Activated CD8-positive, alpha-beta T cell treated with anti-CD3 and anti-CD28 coated beads, Interleukin-2, amount 10 ng/mL, durations not matched to agents 7 days and 5 days (primary cell): Measurements from ENCODE around the gene XPA. TPM values are rescaled to one million over a fixed set of nuclear protein-coding genes. Genes with fewer than 3 reads are reported as not detected.

Experiments used
- ATAC-seq: fragments of 150-1000 bp; cut with Tn5 transposase; one replicate; pipeline ENCODE4 v1.10.0; 2021; ENCODE audit warnings: moderate library complexity
- CTCF ChIA-PET: fragments of 350-600 bp; sonication (Branson Sonifier 250); formaldehyde crosslinking; loops from one replicate; lab custom pipeline; 2021; ENCODE audit warnings: antibody characterized with exemption; lab: Charles Lee
- POLR2A ChIA-PET: fragments of 350-600 bp; sonication (Branson Sonifier 250); formaldehyde crosslinking; loops from one replicate; lab custom pipeline; 2021; ENCODE audit warnings: antibody characterized with exemption; lab: Charles Lee
- DNase-seq: peaks from one replicate; pipeline ENCODE4 v3.0.0-alpha.2; 2020
- H3K27ac Mint-ChIP-seq: one replicate; pipeline ENCODE4 v1.8.0; 2021; ENCODE audit warnings: mild to moderate bottlenecking, mixed read lengths
- H3K27me3 Mint-ChIP-seq: one replicate; pipeline ENCODE4 v1.8.0; 2021; ENCODE audit warnings: low read depth, mixed read lengths
- H3K36me3 Mint-ChIP-seq: one replicate; pipeline ENCODE4 v1.8.0; 2021; ENCODE audit warnings: low read depth, mixed read lengths
- H3K4me1 Mint-ChIP-seq: one replicate; pipeline ENCODE4 v1.8.0; 2021; ENCODE audit warnings: low read depth, mixed read lengths
- H3K4me3 Mint-ChIP-seq: one replicate; pipeline ENCODE4 v1.8.0; 2021; ENCODE audit warnings: mild to moderate bottlenecking, mixed read lengths
- H3K9me3 Mint-ChIP-seq: one replicate; pipeline ENCODE4 v1.8.0; 2022; ENCODE audit warnings: mixed read lengths; ENCODE audit not compliant: insufficient read depth
- total RNA-seq, 2 experiments: library from RNA; stranded (reverse); gene quantifications; one replicate each; pipeline ENCODE4 v1.2.3, GENCODE V29; 2021

XPA gene
- total RNA-seq, 2 experiments from 2014 or later, result 10.2 TPM

DNA sequence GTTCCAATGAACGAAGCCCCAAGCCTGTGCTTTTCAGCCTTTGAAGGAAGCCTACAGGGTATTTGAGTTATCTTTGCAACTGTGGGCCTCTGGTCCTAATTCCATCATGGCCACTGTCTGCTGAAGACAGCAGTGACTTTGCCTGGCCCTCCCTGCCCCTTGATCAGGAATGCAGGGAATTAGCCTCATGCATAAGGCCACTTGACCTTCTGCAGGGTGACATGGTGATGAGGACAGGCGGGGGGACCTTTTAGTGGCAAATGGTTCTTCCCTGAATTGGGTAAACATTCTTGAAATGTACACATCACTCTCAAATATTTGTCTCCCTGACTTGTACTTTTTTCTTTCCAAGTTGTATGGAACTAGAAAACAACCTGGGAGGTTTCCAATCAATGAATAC is 25.2 kb upstream of the XPA start:
- Mint-ChIP-seq H3K4me3 (no peak overlapping the region), H3K4me1 (no peaks in the 10 kb centered on the region), H3K27me3 (peaks cover 30% of the 10 kb centered on the region), H3K36me3 (no peaks in the 10 kb centered on the region), H3K9me3 (peaks cover 4% of the 10 kb centered on the region), H3K27ac (no peak overlapping the region)
- ChIA-PET POLR2A (no interaction called here), CTCF (no interaction called here)
- DNase-seq (no peak), ATAC-seq (no peak)

DNA sequence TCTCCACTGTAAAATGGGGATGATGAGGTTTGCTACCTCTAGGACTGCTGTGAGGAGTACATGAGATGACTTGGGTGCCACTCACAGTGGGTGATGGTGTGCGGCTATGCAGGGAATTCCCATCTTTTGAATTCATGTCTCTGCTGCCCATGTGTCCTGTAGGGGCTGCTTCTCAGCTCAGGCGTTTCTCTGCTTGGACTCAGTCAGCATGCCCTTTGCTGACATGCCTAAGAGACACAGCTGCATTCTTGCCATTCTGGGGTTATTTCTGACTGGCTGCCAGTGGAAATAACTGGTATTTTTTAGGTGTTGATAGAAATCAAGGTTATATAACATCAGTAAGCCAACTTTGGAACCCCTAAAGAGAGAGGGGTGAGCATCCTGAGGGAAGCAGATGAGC is 24.3 kb upstream of the XPA start:
- ATAC-seq, result no peak
- no peak for DNase-seq
- Mint-ChIP-seq H3K36me3 (no peaks in the 10 kb centered on the region), H3K4me1 (no peaks in the 10 kb centered on the region), H3K9me3 (peaks cover 4% of the 10 kb centered on the region), H3K27me3 (peaks cover 32% of the 10 kb centered on the region), H3K4me3 (no peak overlapping the region), H3K27ac (no peak overlapping the region)
- POLR2A ChIA-PET, result no interaction called here
- CTCF ChIA-PET, result no interaction called here

DNA sequence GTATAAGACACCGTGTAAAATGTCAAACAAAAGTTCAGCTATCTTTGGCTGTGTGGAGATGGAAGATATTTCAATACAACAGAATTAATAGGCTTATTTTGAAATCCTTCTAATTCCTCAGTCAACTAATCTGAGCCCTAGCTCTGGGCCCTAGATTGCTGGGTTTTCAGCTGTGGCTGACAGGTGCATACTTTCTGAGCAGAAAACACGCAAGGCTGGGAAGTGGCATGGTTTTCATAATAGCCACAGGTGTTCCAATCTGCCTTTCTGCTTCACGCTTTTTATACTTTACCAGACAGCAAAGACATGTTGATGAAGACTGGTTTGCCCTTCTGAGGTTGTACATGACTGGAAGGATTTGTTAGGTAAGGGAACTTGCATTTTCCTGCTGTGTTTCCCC is 20.7 kb upstream of the XPA start:
- Mint-ChIP-seq H3K4me3 (no peak overlapping the region), H3K4me1 (peaks cover 16% of the 10 kb centered on the region), H3K36me3 (no peaks in the 10 kb centered on the region), H3K27ac (no peak overlapping the region), H3K27me3 (peaks cover 23% of the 10 kb centered on the region), H3K9me3 (peaks cover 4% of the 10 kb centered on the region)
- DNase-seq, result no peak
- ChIA-PET CTCF (interaction anchor here (0.6 to 1.6 kb wide), 2 partner anchors 9 to 12 kb away, joined by 3 read pairs; no protein-coding TSS in a partner anchor), POLR2A (no interaction called here)
- no peak for ATAC-seq

DNA sequence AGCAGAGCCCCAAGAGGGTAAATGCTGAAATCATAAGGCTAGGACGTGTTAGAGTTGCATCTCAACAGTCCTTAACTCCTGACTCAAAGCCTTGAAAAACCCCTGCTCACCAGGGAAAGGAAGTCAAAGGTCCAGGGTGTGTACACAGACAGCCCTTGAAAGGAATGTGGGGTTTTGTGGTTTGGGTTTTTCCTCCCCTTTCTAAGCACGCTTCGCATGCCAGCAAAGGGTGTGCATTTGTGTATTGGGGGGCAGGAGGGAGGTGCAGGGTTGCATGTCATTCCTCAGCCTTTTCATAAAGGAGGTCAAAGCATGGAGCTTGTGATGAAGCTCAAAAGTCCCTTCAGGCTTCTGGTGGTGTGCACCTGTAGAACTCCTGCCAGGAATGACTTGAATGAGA is 17.3 kb upstream of the XPA start:
- ATAC-seq, result peak; percentile 32
- no peak overlapping the region for H3K27ac Mint-ChIP-seq
- POLR2A ChIA-PET, result no interaction called here

DNA sequence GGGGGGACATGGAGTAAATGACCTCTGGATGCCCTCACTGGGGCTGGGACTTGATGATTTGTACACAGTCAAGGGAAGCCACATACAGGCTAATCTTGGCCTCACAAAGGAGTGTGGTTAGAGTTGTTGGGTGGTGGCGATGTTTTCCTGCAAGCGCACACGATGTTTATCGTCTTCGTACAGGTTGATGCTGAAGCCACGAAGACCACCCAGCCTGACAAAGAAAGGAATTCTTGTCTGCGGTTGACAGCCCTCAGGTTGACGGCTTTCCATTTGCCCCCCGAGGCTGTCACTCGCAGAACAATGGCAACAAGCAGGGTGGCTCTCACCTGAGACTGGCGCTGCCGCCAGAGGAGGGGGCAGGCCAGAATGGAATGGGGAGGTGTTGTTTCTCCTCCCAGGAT is 14.1 kb upstream of the XPA start:
- H3K27me3 Mint-ChIP-seq, result peaks cover 40% of the 10 kb centered on the region
- H3K4me3 Mint-ChIP-seq, result peak overlapping the region; percentile 40
- H3K4me1 Mint-ChIP-seq, result peaks cover 29% of the 10 kb centered on the region
- DNase-seq (peak; percentile 29), ATAC-seq (peak; percentile 59)
- ChIA-PET POLR2A (no interaction called here), CTCF (no interaction called here)
- no peaks in the 10 kb centered on the region for H3K36me3 Mint-ChIP-seq
- H3K27ac Mint-ChIP-seq, result no peak overlapping the region
- no peaks in the 10 kb centered on the region for H3K9me3 Mint-ChIP-seq

More for the DNA sequence above, 17.3 kb upstream of the XPA start:
- CTCF ChIA-PET, result interaction anchor here (0.9 to 2.6 kb wide), 4 partner anchors 16 to 210 kb away, joined by 3 to 10 read pairs (median 3); no protein-coding TSS in a partner anchor
- Mint-ChIP-seq H3K27me3 (peaks cover 26% of the 10 kb centered on the region), H3K4me1 (peaks cover 29% of the 10 kb centered on the region), H3K4me3 (peak overlapping the region; percentile 8), H3K36me3 (no peaks in the 10 kb centered on the region), H3K9me3 (no peaks in the 10 kb centered on the region)
- no peak for DNase-seq

DNA sequence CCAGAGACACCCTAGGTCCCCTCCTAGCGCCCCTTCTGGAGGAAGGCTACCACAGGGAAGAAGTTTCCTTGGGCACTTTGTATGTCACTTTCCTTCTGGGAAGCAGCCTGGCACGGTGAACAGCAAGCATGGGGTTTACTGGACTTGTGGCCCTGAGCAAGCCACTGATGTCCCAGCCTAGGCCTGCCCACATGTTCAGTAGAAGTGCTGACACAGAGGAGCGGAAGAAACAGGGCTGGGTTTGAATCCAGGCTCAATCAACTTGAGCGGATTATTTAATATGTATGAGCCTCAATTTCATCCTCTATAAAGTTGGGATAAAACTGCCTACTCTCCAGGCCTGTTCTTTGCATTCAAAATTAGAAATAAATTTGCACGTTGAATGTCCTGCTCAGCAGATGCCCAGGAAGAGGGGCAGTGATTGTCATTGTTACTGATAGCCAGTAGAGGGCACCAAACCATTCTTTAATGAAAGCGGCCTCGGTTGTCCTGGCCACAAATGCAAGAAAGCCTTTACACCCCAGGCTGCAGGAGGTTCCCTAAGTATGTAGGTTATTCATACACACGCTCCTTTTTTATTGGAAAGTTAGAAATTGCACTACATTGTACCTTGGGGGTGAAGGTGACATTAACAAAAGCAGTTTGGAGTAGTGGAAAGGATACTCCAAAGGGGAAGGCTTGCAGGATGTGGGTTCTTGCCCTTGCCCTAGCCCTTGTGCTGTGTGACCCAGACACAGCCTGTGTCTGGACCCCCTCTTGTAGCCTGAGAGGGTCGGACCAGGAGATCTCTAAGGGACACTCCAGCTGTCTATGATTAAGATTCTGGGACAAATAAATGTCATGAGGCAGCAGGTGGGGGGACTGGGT is 13.4 kb upstream of the XPA start:
- Mint-ChIP-seq H3K36me3 (no peaks in the 10 kb centered on the region), H3K4me1 (peaks cover 35% of the 10 kb centered on the region), H3K27ac (no peak overlapping the region), H3K27me3 (peaks cover 44% of the 10 kb centered on the region), H3K4me3 (peak overlapping the region; percentile 40), H3K9me3 (no peaks in the 10 kb centered on the region)
- POLR2A ChIA-PET, result no interaction called here
- peak; percentile 85 for ATAC-seq
- CTCF ChIA-PET, result no interaction called here
- DNase-seq, result peak; percentile 69

DNA sequence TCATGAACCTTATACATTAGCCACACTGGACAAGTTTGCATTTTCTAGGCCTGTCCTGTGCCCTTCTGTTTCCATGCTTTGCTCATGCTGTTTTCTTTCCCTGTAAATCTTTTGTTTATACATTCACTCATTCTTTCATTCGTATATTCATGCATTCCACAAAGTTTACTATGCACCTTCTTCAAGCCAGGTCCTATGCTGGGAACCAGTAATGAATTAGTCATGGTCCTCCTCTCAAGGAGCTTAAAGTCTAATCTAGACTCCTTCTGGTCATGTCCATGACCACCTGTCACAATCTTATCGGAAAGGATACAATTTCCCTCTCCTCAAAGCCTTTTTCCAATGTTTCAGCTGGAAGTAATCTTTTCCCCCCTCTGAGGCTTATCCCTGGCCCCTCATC is 9.1 kb upstream of the XPA start:
- ChIA-PET CTCF (interaction anchor here (0.8 to 2.2 kb wide), 4 partner anchors 12 to 256 kb away, joined by 3 to 12 read pairs (median 4); no protein-coding TSS in a partner anchor), POLR2A (interaction anchor here (2.7 kb wide), 1 partner anchor 9 kb away, joined by 12 read pairs; the partner anchor contains the start of gene XPA)
- no peaks in the 10 kb centered on the region for H3K36me3 Mint-ChIP-seq
- ATAC-seq (no peak), DNase-seq (no peak)
- no peak overlapping the region for H3K27ac Mint-ChIP-seq
- H3K4me1 Mint-ChIP-seq, result peaks cover 34% of the 10 kb centered on the region
- H3K27me3 Mint-ChIP-seq, result peaks cover 36% of the 10 kb centered on the region
- H3K9me3 Mint-ChIP-seq, result no peaks in the 10 kb centered on the region
- H3K4me3 Mint-ChIP-seq, result no peak overlapping the region

DNA sequence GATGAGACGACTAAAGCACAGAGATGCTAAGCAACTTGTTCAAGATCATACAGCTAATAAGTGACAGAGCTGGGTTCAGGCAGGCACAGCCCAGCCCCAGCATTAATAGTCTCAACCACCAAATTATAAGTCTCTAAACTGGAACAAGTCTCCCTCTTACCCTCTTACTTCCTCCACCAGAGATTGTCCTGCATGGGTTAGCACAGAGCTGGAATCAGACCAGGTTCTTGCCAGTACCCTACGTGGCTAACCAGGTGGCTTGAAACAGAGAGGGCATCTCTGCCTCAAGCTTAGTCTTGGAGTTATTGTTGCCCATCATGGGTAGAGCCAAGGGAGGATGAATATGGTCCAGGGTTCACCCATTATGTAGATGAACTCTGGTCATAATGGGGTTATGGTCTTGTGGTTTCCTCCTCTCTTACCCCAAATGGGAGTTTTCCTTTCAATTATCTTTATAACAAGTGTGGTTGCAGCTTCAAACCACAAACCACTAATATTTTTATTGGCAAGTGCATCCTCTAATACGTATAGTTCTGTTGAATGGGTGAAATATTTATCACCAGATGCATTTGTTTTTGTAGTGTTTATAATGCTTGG is 8.3 kb upstream of the XPA start:
- ChIA-PET CTCF (interaction anchor here (0.8 to 2.2 kb wide), 6 partner anchors 12 to 256 kb away, joined by 3 to 12 read pairs (median 4); no protein-coding TSS in a partner anchor), POLR2A (interaction anchor here (2.7 kb wide), 1 partner anchor 8 kb away, joined by 12 read pairs; the partner anchor contains the start of gene XPA)
- Mint-ChIP-seq H3K4me1 (peaks cover 26% of the 10 kb centered on the region), H3K9me3 (no peaks in the 10 kb centered on the region), H3K36me3 (no peaks in the 10 kb centered on the region), H3K27ac (no peak overlapping the region), H3K27me3 (peaks cover 40% of the 10 kb centered on the region), H3K4me3 (no peak overlapping the region)
- ATAC-seq (no peak), DNase-seq (no peak)

DNA sequence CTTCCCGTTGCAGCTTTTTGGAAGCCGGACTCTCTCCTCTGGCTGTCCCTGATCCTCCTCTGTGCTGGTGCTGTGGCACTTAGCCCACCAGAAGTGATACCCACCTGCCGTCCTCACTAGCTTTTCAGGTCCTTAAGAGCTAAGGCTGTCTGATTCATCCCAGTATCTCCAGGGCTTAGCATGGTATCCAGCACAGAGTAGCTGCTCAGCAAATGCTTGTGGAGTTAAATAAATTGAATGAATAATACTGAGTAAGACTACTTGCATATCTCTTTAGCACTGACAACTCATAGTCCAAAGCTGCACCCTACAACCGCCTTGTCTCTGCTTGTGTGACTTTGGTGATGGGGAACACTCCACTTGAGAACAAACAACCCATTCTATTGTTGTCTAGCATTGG is 7.7 kb upstream of the XPA start:
- peaks cover 39% of the 10 kb centered on the region for H3K27me3 Mint-ChIP-seq
- H3K4me3 Mint-ChIP-seq, result no peak overlapping the region
- no peaks in the 10 kb centered on the region for H3K9me3 Mint-ChIP-seq
- no peak for DNase-seq
- H3K4me1 Mint-ChIP-seq, result peaks cover 27% of the 10 kb centered on the region
- no peak overlapping the region for H3K27ac Mint-ChIP-seq
- POLR2A ChIA-PET, result interaction anchor here (2.7 kb wide), 1 partner anchor 8 kb away, joined by 12 read pairs; the partner anchor contains the start of gene XPA
- ATAC-seq, result no peak
- H3K36me3 Mint-ChIP-seq, result no peaks in the 10 kb centered on the region
- CTCF ChIA-PET, result interaction anchor here (1.2 to 2.2 kb wide), 4 partner anchors 186 to 250 kb away, joined by 4 to 12 read pairs (median 4); no protein-coding TSS in a partner anchor

DNA sequence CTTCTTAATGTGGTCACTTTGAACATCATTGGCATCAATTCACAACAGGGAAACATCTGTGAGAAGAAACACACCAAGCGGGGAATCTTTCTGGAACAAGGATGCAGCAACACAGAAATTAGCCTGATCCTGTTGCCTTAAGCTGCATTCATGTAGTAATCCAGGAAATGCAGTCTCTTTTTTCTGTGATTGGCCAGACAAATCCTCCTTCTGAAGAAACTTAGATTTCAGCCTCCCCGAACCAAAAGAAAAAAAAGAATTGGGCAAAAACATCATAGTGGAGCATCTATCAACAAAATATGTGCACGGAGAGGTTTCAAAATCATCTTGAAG is 7.2 kb upstream of the XPA start:
- no peaks in the 10 kb centered on the region for H3K36me3 Mint-ChIP-seq
- no peaks in the 10 kb centered on the region for H3K9me3 Mint-ChIP-seq
- no peak overlapping the region for H3K27ac Mint-ChIP-seq
- CTCF ChIA-PET, result interaction anchor here (1.2 to 1.6 kb wide), 2 partner anchors 198 to 250 kb away, joined by 4 to 5 read pairs; no protein-coding TSS in a partner anchor
- peaks cover 32% of the 10 kb centered on the region for H3K4me1 Mint-ChIP-seq
- H3K4me3 Mint-ChIP-seq, result no peak overlapping the region
- no peak for ATAC-seq
- POLR2A ChIA-PET, result interaction anchor here (2.7 kb wide), 1 partner anchor 7 kb away, joined by 12 read pairs; the partner anchor contains the start of gene XPA
- H3K27me3 Mint-ChIP-seq, result peaks cover 39% of the 10 kb centered on the region
- no peak for DNase-seq

DNA sequence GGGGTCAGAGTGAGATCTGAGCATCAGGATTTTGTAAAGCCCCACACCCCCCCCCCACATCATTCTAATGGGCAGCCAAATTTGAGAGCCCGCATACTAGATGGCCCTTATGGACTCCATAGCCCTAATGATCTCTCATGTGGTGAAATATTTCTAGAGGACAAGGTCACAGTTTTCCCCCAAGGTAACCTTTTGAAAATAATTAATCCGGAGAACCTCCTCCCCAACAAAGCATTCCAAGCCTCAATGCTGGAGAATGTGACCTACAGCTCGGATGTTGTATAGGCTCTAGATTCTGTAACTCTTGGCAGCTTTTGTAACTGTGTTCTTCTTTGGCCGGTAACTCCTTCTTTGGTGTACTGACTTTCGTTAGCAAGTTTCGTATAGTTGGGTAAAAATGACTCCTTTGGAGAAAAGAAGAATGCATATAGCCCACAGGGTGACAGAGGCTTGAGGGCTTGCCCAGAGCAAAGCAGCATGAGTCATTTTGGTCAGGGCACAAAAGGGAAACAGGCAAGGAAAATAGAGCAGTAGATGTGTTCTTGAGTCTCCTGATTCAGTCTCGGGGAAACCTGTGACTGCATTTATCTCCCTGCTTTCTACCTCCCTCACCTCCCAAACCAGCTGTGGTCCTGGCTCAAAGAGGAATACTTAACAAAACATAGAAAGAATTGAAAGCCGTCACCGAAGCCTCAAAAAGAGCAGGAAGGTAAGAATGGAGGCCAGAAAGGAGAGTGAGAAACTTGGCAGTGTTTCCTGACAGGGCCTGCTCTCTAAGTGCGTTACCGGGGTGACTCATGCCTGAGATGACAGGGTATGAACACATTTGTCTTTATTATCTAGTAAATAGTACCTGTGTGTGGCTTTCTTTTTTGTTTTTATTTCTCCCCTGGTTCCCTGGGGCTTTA is 6.6 kb upstream of the XPA start:
- no peak overlapping the region for H3K4me3 Mint-ChIP-seq
- peaks cover 36% of the 10 kb centered on the region for H3K4me1 Mint-ChIP-seq
- peaks cover 36% of the 10 kb centered on the region for H3K27me3 Mint-ChIP-seq
- ATAC-seq, result peak; percentile 51
- ChIA-PET POLR2A (interaction anchor here (0.6 kb wide), 1 partner anchor 1826 kb away, joined by 3 read pairs; no protein-coding TSS in a partner anchor), CTCF (no interaction called here)
- H3K27ac Mint-ChIP-seq, result peak overlapping the region; percentile 62
- H3K36me3 Mint-ChIP-seq, result no peaks in the 10 kb centered on the region
- DNase-seq, result no peak
- H3K9me3 Mint-ChIP-seq, result no peaks in the 10 kb centered on the region
